LoVo (cell line): ENCODE measurements around the gene SLC22A14.
A peak's percentile ranks its signal among the peaks of the same experiment; 100 is the strongest.

Experiments
- DNase-seq: peaks from one replicate; pipeline ENCODE4 v3.0.0-alpha.2; 2016; ENCODE audit warnings: low spot score

SLC22A14 gene

GRCh38 chr3:38345879-38346586 is 63.9 kb downstream of the SLC22A14 start:
- no peak for DNase-seq

GRCh38 chr3:38346587-38347410 is 64.7 kb downstream of the SLC22A14 start, which contains the start of gene XYLB:
TSS of gene XYLB (plus strand) at chr3:38346785. CDS start at chr3:38346869, 84 bp downstream.
- peak; percentile 87 for DNase-seq

DNA sequence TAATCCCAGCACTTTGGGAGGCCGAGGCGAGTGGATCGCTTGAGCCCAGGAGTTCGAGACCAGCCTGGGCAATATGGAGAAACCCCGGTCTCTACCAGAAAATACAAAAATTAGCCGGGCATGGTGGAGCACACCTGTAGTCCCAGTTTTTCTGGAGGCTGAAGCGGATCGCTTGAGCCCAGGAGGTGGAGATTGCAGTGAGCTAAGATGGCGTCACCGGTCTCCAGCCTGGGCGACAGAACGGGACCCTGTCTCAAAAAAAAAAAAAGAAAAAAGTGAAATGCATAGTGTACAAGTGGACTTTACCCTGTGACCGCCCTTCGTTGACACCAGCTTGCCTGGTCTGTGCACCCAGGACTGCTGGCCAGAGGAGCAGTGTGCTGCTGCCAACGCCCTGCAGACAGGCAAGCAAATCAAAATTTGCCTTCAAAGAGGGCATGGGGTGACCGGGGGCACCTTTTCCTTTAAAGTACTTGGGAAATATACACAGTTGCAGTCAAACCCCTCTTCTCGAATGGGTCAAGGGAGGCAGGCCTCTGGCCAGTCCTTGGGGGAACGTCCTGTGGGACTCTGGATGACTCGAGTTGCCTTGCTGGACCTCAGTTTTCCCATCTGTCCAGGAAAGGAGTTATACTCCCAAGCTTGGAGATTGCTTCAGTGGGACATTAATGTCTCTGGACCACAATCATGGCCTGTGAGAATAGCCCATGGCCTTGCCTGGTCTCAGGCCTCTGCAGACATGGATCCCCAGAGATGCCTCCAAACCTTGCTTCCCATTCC is 65.5 kb downstream of the SLC22A14 start:
- peak; percentile 22 for DNase-seq

DNA sequence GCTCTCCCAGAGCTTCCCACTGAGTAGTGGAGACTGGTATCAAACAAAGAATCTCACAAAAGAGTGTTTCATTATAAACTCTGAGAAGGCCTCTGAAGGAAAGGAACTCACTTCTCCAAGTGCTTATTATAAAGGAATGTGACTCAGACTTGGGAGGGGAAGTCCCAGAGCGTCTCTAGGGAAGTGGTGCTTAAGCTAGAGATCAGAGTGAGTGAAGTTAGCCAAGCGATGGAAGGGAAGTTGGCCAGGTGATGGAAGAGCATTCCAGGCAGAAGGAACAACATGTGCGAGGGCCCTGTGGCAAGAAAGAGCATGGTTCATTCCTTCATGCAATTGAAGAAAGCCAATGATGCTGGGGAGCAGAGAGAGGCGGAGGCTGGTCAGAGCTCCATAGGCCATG is 66.8 kb downstream of the SLC22A14 start:
- no peak for DNase-seq

DNA sequence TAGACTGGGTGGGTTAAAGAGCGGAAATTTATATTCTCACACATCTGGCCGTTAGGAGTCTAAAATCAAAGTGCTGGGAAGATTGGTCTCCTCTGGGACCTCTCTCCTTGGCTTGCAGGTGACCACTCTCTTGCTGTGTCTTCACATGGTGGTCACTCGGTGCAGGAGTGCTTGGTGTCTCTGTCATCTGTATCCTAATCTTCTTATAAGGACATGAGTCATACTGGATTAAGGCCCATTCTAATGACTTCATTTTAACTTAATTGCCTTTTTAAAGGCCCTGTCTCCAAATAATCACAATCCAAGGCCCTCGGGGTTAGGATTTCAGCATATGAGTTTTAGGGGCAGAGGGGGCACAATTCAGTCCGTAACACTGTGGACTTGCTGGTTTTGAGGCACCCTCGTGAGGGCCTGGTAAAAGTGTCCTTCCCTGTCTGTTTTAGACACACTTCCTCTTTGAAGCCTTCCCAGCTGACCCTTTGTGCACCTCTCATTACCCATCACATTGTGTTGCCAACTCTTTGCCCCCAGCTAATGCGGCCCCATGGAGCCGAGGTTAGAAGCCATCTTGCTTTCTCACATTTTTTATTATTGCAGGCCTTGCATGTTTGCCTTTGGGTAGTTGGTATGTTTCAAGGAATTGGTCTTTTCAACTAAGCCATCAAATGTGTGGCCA is 67.7 kb downstream of the SLC22A14 start:
- DNase-seq: no peak

DNA sequence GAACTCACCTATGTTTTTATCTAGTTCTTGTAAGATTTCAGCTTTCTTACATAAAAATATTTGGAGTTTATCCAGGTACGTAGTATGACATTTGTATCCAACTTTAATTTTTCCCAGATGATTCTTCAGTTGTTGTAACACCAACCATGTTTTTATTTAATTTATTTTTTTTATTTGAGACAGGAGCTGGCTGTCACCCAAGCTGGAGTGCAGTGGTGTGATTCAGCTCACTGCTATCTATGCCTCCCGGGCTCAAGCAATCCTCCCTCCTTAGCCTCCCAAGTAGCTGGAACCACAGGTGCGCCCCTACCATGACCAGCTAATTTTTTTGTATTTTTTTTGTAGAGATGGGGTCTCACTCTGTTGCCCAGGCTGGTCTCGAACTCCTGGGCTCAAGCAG is 71.1 kb downstream of the SLC22A14 start:
- DNase-seq: no peak

DNA sequence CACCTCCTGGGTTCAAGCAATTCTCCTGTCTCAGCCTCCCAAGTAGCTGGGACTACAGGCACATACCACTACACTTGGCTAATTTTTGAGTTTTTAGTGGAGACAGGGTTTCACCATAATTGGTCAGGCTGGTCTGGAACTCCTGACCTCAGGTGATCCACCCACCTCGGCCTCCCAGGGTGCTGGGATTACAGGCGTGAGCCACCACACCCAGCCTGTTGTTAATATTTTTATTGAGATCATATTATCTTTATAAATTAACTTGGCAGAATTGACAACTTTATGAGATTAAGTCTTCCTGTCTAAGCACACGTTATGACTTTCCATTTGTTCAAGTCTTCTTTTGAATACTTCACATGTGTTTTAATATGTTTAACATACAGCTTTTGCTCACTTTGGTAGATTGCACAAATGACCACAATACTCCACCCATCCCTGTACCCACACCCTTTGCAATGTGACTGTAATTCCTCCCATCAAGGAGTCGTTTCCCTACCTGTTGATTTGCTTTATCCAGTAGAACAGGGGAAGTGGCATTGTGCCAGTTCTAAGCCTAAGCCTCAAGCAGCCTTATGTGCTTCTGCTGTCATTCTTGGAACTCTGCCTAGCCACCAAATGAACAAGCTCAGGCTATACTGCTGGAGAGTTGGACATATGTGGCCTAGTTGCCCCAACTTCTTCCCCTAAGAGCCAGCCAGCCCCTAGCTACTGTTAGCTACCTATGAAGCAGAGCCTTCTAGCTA is 72.7 kb downstream of the SLC22A14 start:
- DNase-seq: peak; percentile 49

DNA sequence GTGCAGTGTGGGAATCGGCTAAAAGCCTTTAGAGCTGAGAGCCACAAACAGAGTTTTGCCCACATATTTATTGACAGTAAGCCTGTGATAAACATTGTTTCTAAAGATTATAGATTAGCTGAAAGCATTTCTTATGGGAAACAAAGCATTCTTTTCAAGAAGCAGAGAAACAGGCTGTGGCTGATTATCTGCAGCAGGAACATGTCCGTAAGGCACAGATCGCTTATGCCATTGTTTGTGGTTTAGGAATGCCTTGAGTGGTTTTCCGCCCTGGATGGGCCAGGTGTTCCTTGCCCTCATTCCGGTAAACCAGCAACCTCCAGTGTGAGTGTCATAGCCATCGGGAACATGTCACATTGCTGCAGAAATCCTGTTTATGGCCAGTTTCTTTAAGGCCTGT is 76.9 kb downstream of the SLC22A14 start:
- DNase-seq: no peak

DNA sequence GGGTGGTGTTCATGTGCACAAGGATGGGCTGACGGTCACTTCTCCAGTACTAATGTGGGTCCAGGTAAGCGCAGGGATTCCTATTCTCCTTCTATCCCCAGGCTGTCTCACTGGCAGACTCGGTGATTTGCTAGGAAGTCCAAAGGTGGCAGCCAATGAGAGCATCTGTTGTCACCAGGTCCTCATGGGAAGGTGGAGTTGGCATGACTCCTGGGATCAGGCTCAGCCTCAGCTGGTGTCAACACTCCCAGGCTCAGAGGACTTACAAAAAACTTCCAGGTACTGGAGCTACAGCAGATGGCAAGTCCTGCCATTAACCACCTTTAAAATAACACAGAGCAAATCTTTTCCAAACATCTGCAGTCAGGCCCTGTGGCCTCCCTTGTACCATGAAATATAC is 78.3 kb downstream of the SLC22A14 start:
- no peak for DNase-seq

- DNase-seq: no peak
Measured at GRCh38 chr3:38361496-38361895, 79.4 kb downstream of the SLC22A14 start.

DNA sequence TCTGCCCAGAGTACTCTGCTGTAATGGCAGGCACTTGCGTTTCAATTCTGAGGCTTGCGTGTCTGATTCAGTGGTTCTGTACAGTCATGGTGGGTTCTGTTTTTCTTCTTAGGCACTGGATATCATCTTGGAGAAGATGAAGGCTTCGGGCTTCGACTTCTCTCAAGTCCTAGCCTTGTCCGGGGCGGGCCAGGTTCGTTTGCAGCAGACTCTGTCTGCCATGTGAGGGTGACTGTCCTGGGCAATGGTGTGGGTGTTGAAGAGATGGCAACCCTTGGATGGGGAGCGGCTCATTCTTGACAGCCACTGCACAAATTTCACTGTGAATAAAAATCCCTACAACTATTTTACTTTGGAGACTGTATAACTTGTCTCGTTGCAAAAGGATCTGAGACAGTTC is 80.7 kb downstream of the SLC22A14 start:
- DNase-seq: no peak

GRCh38 chr3:38364721-38365400 is 82.8 kb downstream of the SLC22A14 start:
- DNase-seq: no peak

- DNase-seq: no peak
Measured at GRCh38 chr3:38365469-38366062, 83.5 kb downstream of the SLC22A14 start.

GRCh38 chr3:38366082-38366481 is 84.0 kb downstream of the SLC22A14 start:
- DNase-seq: no peak

DNA sequence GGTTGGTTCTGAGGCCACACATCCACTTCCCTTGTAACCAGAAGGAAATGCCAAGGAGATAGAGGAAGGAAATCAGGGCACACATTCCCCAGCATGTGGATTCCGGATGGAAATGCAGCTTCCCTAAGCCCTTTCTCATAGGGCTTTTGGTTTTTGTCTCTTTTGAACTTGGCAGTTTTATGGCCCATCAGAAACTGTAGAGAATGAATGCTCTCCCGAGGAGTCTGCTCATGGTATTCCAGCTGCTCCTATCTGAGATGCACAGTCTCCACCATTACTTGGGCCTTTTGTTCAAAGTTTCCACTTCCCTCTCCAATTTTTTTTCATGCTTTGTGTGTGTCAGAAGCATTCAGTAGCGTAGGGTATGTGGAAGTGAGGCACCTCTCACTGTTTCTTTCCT is 85.7 kb downstream of the SLC22A14 start:
- no peak for DNase-seq
